SK-N-MC (cell line): ENCODE results near the gene PIGA.

ENCODE experiments used
- EZH2 ChIP-seq: fragments of 200-600 bp; sonication (generic); IDR thresholded peaks from one replicate; pipeline ENCODE4 v1.6.1; 2017; ENCODE audit warnings: antibody characterized with exemption
- POLR2AphosphoS5 ChIP-seq: IDR thresholded peaks from 2 replicates; pipeline ENCODE4 v1.6.1; 2012; ENCODE audit warnings: mild to moderate bottlenecking, low read depth, low read length, borderline replicate concordance

DNA sequence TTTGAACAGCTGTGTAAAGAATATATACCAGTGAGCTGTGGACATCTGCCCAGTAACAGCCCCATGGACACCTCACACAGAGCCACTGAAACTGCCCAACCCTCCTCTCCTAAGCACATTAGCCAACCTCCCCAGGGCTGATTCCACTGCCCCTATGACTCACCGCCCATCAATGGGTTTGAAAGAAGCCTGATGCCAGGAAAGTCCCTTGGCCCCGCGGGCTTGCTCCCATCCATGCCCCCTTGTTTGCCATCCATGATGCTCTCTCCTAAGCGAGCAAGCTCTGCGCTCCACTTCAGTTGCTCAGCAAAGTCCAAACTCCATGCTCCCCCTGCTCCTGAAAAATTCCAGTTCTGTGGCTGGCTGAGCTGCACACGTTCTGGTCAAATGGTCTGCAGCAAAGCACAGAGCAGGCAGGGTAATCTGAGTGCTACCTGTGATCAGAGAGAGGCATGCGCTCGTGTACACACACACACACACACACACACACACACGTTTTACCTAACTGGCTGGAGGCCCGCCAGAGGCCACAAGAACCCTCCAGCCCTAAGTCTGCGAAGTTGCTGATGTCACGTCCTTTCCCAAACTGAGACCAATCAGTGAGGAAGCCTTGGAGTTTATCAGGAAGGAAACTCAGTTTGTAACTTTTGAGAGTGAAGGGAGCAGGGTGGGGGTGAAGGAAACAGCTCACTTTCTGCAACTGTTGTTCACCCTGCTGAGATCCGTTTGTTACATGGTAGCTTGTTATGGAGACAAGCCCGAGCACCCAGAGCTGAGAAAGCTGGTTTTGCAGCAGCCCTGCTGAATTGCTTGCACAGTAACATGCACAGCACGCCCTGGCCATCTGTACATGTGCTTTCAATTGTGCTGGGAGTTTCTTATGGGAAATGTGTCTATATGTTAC, 65.5 kb downstream of the PIGA start, which contains the start of gene ASB9:
- TF ChIP-seq POLR2AphosphoS5 (no peak), EZH2 (no peak)
